B cell (primary cell): ENCODE data around the gene PLEKHH1. TPM values are rescaled to one million over a fixed set of nuclear protein-coding genes. Genes with fewer than 3 reads are reported as not detected.

Source experiments
- ATAC-seq: fragments of 200-7000 bp; cut with Tn5 transposase; one replicate; pipeline ENCODE4 v1.10.0; 2021; ENCODE audit warnings: low read depth, mild to moderate bottlenecking, moderate number of reproducible peaks, moderate library complexity
- CTCF ChIA-PET: fragments of 350-600 bp; sonication (Branson Sonifier 250); formaldehyde crosslinking; loops from one replicate; lab custom pipeline; 2021; ENCODE audit warnings: antibody characterized with exemption, inconsistent platforms; lab: Charles Lee
- POLR2A ChIA-PET: fragments of 350-600 bp; sonication (Branson Sonifier 250); formaldehyde crosslinking; loops from one replicate; lab custom pipeline; 2021; ENCODE audit warnings: antibody characterized with exemption; lab: Charles Lee
- DNase-seq: peaks from one replicate; pipeline ENCODE4 v3.0.0; 2013
- H2AFZ ChIP-seq: 2 replicates; pipeline ENCODE4 v1.6.1; 2012; ENCODE audit warnings: mild to moderate bottlenecking, low read depth, low read length; ENCODE audit not compliant: insufficient read depth, poor library complexity, severe bottlenecking
- H3K27ac ChIP-seq, 2 donors: 1 replicate in 1 of 2; 2 replicates in 1 of 2; pipeline ENCODE4 v1.5.1; 2012 to 2013; ENCODE audit warnings: low read length in 2 of 2, mild to moderate bottlenecking in 2 of 2, moderate library complexity in 1 of 2
- H3K27me3 ChIP-seq, 4 experiments: fragments of 200-600 bp in 1 of 4; sonication (generic) in 1 of 4; replicated peaks in 1 of 4; 1 replicate in 2 of 4; 2 replicates in 2 of 4; pipeline versions ENCODE4 v1.6.1 to v1.7.0; 2013 to 2016; ENCODE audit warnings: low read length in 3 of 4, mild to moderate bottlenecking in 2 of 4, mixed read lengths in 1 of 4, moderate library complexity in 1 of 4; ENCODE audit not compliant: insufficient read depth in 4 of 4, control insufficient read depth in 3 of 4; ENCODE audit errors: control extremely low read depth in 1 of 4
- H3K36me3 ChIP-seq, 2 experiments: replicated peaks in 1 of 2; 1 replicate in 1 of 2; 2 replicates in 1 of 2; pipeline versions ENCODE4 v1.6.1 to v1.7.1; 2013; ENCODE audit warnings: low read length in 1 of 2; ENCODE audit not compliant: insufficient read depth in 2 of 2, control insufficient read depth in 1 of 2; ENCODE audit errors: control extremely low read depth in 1 of 2, extremely low read depth in 1 of 2
- H3K4me1 ChIP-seq, 2 donors: fragments of 200-600 bp in 1 of 2; sonication (generic) in 1 of 2; 1 replicate in 1 of 2; 2 replicates in 1 of 2; pipeline versions ENCODE4 v1.5.1 to v1.6.1; 2013 to 2017; ENCODE audit warnings: low read length in 2 of 2; ENCODE audit not compliant: control insufficient read depth in 2 of 2, insufficient read depth in 2 of 2
- H3K4me2 ChIP-seq: replicated peaks from 2 replicates; pipeline ENCODE3; 2012; ENCODE audit warnings: mild to moderate bottlenecking, low read depth, low read length; ENCODE audit not compliant: poor library complexity, severe bottlenecking
- H3K4me3 ChIP-seq, 5 experiments: fragments of 200-600 bp in 1 of 5; sonication (generic) in 1 of 5; 1 replicate in 3 of 5; 2 replicates in 2 of 5; pipeline versions ENCODE4 v1.5.1 to v1.7.0; 2011 to 2016; ENCODE audit warnings: low read length in 4 of 5, mild to moderate bottlenecking in 4 of 5, low read depth in 2 of 5, control low read depth in 1 of 5, moderate library complexity in 1 of 5; ENCODE audit not compliant: insufficient read depth in 1 of 5; ENCODE audit errors: control extremely low read depth in 1 of 5, extremely low read depth in 1 of 5
- H3K79me2 ChIP-seq: fragments of 200-600 bp; sonication (generic); one replicate; pipeline ENCODE4 v1.6.0; 2016; ENCODE audit warnings: low read length; ENCODE audit not compliant: control insufficient read depth, insufficient read depth
- H3K9ac ChIP-seq: fragments of 200-600 bp; sonication (generic); 2 replicates; pipeline ENCODE4 v1.6.1; 2017; ENCODE audit warnings: mild to moderate bottlenecking, low read length, moderate library complexity
- H3K9me3 ChIP-seq, 3 donors: one replicate each; pipeline versions ENCODE4 v1.6.1 to v1.7.1; 2013; ENCODE audit warnings: low read length in 2 of 3; ENCODE audit not compliant: control insufficient read depth in 2 of 3, insufficient read depth in 1 of 3; ENCODE audit errors: control extremely low read depth in 1 of 3
- H4K20me1 ChIP-seq: 2 replicates; pipeline ENCODE4 v1.6.0; 2012; ENCODE audit warnings: mild to moderate bottlenecking, low read length; ENCODE audit not compliant: insufficient read depth, control insufficient read depth, poor library complexity, severe bottlenecking
- H3K27ac Mint-ChIP-seq: one replicate; pipeline ENCODE4 v1.8.0; 2021; ENCODE audit warnings: mixed read lengths
- H3K27me3 Mint-ChIP-seq: one replicate; pipeline ENCODE4 v1.8.0; 2021; ENCODE audit warnings: mixed read lengths
- H3K4me1 Mint-ChIP-seq: one replicate; pipeline ENCODE4 v1.8.0; 2021; ENCODE audit warnings: mixed read lengths
- H3K4me3 Mint-ChIP-seq: one replicate; pipeline ENCODE4 v1.8.0; 2021; ENCODE audit warnings: mixed read lengths
- H3K9me3 Mint-ChIP-seq: one replicate; pipeline ENCODE4 v1.8.0; 2022; ENCODE audit warnings: mixed read lengths; ENCODE audit not compliant: insufficient read depth
- EZH2 ChIP-seq: IDR thresholded peaks from 2 replicates; pipeline ENCODE4 v1.6.1; 2012; ENCODE audit warnings: borderline replicate concordance, low read depth, mild to moderate bottlenecking, moderate library complexity, low read length; ENCODE audit not compliant: insufficient read depth, poor library complexity, severe bottlenecking
- WGBS: methylation state at CpG from one replicate; pipeline ENCODE4 v1.1.5; 2013; ENCODE audit warnings: missing lambda C conversion rate; ENCODE audit not compliant: insufficient coverage; 5-methylcytosine and 5-hydroxymethylcytosine counted together
- intact Hi-C: fragments of 100-400 bp; cut with micrococcal nuclease; formaldehyde crosslinking; loops from one replicate; pipeline ENCODE4 v1.10.0; 2022
- polyA minus RNA-seq: library from RNA; depleted of rRNA, polyadenylated mRNA; stranded (reverse); fragments of >200 nt; gene quantifications from 2 replicates; pipeline ENCODE4 v1.2.3, GENCODE V29; 2012
- polyA plus RNA-seq: library from polyadenylated mRNA; depleted of rRNA; stranded (reverse); fragments of >200 nt; gene quantifications from 2 replicates; pipeline ENCODE4 v1.2.3, GENCODE V29; 2012
- total RNA-seq, 2 donors: library from RNA; stranded (reverse); fragments of 120-200 nt in 1 of 2; gene quantifications; 1 replicate in 1 of 2; 2 replicates in 1 of 2; pipeline versions ENCODE4 v1.2.3 to v1.2.4, GENCODE V29; 2013 to 2022
- TF ChIP-seq, protein P1 (sequence below): fragments of 200-600 bp; IDR thresholded peaks from one replicate; pipeline ENCODE4 v1.8.0; 2022; ENCODE audit warnings: antibody characterized with exemption, mild to moderate bottlenecking

PLEKHH1 gene
- total RNA-seq (0.15 and 0.17 TPM in 2 replicates), polyA plus RNA-seq (0.25 and 0.37 TPM in 2 replicates), polyA minus RNA-seq (0.26 and 0.43 TPM in 2 replicates)
- total RNA-seq (2013) = 0.16 TPM

DNA sequence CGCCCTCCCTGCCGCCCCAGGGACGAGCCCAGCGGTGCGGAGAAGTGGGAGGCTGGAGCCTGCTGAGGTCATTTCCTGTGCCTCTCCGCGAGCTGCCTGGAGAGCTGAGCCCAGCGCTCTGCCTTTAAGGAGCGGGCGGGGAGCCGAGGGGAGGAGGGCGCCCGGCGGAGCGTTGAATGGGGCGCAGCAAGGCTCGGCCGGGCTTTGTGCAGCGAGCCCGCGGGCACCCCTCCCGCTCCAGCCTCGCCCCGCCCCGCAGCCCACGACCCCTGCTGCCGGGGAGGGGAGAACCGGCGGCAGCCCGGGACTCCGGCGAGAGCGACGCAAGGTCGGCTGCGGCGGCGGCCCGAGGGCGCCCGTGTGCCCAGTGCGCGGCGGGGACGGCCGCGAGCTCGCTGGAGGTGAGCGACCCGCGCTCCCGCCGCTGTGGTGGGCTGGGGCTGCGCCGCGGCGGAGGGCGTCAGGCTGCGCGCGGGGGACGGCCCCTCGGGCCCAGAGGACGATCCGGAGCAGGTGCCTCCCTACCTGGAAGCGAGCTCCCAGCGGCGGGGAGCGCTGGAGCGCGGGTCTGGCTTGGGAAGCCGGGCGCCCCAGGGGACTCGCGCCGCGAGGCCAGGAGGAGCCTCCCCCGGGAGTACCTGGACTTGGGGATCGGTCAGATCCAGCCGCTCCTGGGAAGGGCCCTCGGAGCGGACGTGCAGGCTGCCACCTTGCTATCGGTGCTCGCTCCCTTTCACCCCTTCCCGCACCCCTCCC lies at the start of gene PLEKHH1:
TSS of gene PLEKHH1 (plus strand) at position 293 of the 756 bp plus-strand sequence. CDS start 8,578 bp downstream, outside the sequence.
- Histone ChIP-seq H2AFZ (peak within 1 kb of the TSS; percentile 75), H3K9me3 (peaks cover 0 to 2% (median 0%) of the 10 kb centered on the region in 3 donors), H4K20me1 (no peaks in the 10 kb centered on the region), H3K79me2 (no peaks in the 10 kb centered on the region), H3K4me1 (peaks cover 18 to 20% of the 10 kb centered on the region in 2 donors), H3K4me3 (peak within 1 kb of the TSS in 4 of 5 experiments; percentile 22 to 66 (median 54)), H3K27ac (no peak within 1 kb of the TSS), H3K27me3 (peaks cover 0 to 47% (median 18%) of the 10 kb centered on the region in 4 experiments), H3K36me3 (no peaks in the 10 kb centered on the region), H3K9ac (peak within 1 kb of the TSS; percentile 61), H3K4me2 (peak within 1 kb of the TSS; percentile 94)
- intact Hi-C loops = loop anchor here (1.0 kb wide), 1 partner anchor 40 kb away; no protein-coding TSS in a partner anchor
- Mint-ChIP-seq H3K4me3 (peak within 1 kb of the TSS; percentile 76), H3K9me3 (no peaks in the 10 kb centered on the region), H3K4me1 (peaks cover 5% of the 10 kb centered on the region), H3K27me3 (peaks cover 46% of the 10 kb centered on the region), H3K27ac (no peak within 1 kb of the TSS)
- WGBS = under 1% methylated on average over 79 of the region's 86 CpGs
- ChIA-PET CTCF (interaction anchor here (1.2 to 3.9 kb wide), 3 partner anchors 15 to 106 kb away, joined by 4 to 16 read pairs (median 7); no protein-coding TSS in a partner anchor), POLR2A (no interaction called here)
- DNase-seq (peak; percentile 51), ATAC-seq (peak; percentile 71)
- TF ChIP-seq EZH2 = no peak
- TF ChIP-seq, protein P1, sequence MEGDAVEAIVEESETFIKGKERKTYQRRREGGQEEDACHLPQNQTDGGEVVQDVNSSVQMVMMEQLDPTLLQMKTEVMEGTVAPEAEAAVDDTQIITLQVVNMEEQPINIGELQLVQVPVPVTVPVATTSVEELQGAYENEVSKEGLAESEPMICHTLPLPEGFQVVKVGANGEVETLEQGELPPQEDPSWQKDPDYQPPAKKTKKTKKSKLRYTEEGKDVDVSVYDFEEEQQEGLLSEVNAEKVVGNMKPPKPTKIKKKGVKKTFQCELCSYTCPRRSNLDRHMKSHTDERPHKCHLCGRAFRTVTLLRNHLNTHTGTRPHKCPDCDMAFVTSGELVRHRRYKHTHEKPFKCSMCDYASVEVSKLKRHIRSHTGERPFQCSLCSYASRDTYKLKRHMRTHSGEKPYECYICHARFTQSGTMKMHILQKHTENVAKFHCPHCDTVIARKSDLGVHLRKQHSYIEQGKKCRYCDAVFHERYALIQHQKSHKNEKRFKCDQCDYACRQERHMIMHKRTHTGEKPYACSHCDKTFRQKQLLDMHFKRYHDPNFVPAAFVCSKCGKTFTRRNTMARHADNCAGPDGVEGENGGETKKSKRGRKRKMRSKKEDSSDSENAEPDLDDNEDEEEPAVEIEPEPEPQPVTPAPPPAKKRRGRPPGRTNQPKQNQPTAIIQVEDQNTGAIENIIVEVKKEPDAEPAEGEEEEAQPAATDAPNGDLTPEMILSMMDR = no peak
